Activated T-cell treated with anti-CD3 and anti-CD28 coated beads for 48 hours (primary cell): ENCODE measurements around the gene COL12A1.

ENCODE experiments used
- DNase-seq: peaks from one replicate; pipeline ENCODE4 v3.0.0-alpha.2; 2020; ENCODE audit warnings: low read depth

The COL12A1 gene

DNA sequence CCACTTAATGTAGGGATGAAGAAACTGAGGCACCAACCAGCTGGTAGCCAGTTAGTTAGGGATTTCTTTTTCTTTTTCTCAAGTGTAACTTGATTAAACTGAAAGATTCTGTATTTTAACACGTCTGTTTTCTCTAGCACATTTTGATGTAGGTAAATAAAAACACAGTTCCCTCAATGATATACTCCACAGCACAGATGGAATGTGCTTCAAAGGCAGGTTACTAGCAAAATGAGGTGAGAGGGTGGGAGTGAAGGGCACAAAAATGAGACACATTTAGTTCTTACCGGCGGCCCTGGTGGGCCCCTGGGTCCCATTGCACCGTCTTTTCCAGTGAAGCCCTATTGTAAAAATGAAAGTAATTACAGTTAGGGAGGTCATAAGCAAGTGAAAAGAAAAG is 108.9 kb downstream of the COL12A1 start:
- no peak for DNase-seq

DNA sequence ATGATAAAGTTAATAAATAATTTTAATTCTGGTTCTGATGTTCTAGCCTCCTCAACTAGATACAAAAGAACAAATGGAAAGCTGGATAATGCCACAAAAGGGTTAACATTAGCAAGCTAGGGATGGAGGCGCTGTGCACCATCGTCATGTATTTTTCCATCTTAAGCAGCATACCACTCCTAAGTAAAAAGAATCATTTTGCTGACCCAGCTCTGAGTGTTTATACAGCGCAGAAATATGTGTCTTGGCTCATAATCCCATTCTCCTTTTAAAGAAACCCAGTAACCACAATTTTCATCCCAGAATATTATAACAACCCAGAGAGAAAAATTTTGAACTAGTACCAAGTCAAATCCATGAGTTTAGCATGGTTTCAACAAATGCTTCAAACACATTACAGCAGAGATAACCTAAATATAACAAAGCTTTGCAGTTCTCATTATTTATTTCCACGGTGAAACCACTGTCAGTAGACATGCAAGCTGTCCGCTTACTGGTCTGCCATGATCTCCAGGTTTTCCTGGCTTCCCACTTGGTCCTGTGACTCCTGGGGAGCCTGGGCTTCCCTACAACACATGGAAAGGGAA is 111.1 kb downstream of the COL12A1 start:
- no peak for DNase-seq

DNA sequence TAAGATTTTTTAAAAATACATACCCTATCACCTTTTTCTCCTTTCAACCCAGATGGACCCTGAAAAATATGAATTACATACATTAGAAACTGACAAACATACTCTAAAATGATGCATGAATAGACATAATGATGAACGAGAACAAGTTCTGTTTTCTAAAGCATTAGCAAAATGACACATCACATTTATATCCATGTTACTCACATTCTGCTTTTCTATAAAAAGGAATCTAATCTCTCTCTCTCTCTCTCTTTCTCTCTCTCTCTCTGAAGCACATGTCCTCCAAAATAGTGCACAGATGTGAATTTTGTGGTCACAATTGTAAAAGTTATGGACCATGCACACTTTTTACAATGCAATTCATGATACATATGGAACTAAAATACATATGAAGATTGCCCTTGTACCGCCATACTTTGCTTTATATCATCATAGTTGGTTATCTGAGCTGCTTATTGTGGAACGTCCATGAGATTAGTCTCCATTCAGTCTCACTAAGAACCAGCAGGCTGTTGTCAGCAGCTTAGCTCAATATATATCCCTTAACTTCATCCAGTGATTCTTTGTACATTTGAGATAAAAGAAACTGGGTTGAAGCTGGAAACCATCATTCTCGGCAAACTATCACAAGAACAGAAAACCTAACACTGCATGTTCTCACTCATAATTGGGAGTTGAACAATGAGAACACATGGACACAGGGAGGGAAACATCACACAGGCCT is 114.2 kb downstream of the COL12A1 start:
- DNase-seq: no peak

GRCh38 chr6:75090576-75090975 is 115.3 kb downstream of the COL12A1 start:
- DNase-seq: no peak

DNA sequence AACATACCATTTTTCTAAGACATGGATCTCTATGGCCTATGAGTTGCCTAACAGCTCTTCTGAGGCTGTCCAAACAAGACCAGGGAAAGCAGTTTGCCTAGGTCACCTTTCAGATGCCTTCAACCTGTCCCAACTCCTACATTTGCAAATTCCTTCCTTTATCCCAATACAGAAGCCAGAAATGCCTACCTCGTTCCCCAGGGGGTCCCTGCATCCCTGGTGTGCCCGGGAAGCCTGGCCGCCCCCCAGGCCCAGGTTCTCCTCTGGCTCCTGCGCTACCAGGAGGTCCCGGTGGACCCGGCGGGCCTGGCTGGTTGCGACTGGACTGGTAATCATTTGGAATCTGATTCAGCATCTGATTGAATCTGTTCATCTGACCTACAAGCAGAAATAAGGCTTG is 115.9 kb downstream of the COL12A1 start:
- no peak for DNase-seq

- DNase-seq: no peak
These were observed 116.5 kb downstream of the COL12A1 start for GRCh38 chr6:75089151-75089897.

- DNase-seq: no peak
These were observed 119.8 kb downstream of the COL12A1 start for GRCh38 chr6:75085931-75086635.

GRCh38 chr6:75084872-75085381 is 120.9 kb downstream of the COL12A1 start:
- no peak for DNase-seq

GRCh38 chr6:75084018-75084417 is 121.8 kb downstream of the COL12A1 start:
- DNase-seq: no peak

DNA sequence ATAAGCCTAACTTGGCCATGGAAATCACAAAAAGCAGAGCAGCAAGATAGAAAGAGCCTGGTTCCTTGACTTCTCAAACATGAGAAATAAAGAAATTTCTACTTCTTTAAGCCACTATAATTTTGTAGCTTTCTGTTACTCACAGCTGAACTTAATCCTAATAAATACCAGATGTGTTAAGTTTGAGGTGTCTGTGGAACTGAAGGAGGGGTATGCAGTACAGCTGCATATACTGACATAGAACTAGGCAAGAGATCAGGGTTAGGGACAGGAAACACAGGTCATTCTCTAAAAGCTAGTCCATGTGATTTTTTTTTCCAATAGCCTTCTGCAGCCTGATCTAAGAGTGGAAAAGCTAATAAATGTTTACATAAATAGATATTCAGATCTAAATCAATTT is 123.9 kb downstream of the COL12A1 start:
- DNase-seq: no peak

GRCh38 chr6:75081047-75081446 is 124.8 kb downstream of the COL12A1 start:
- DNase-seq: no peak

DNA sequence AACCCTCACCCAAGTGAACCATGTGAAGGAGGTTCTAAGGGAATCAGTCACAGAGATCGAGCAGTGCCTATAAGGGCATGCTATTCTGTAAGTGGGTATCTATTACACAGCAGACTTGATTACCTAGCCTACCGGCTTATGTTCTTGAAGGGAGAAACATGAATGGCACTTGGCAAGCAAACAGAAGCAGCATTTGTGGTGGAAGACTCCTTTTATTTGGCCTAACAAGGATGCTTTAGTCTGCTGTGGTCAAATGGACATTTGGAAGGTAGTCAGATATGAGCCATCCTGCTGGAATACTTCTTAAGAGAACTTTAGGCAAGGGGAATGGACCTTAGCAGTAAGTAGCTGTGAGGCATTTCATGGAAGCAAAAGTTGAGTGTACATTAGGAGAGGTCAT is 126.3 kb downstream of the COL12A1 start:
- DNase-seq: no peak

GRCh38 chr6:75077701-75078100 is 128.2 kb downstream of the COL12A1 start:
- DNase-seq: no peak

GRCh38 chr6:75076009-75076408 is 129.8 kb downstream of the COL12A1 start:
- no peak for DNase-seq

- DNase-seq: no peak
These were observed 135.6 kb downstream of the COL12A1 start for GRCh38 chr6:75070244-75070643.

GRCh38 chr6:75065523-75065922 is 140.3 kb downstream of the COL12A1 start:
- no peak for DNase-seq

GRCh38 chr6:75052491-75052890 is 153.4 kb downstream of the COL12A1 start:
- no peak for DNase-seq

DNA sequence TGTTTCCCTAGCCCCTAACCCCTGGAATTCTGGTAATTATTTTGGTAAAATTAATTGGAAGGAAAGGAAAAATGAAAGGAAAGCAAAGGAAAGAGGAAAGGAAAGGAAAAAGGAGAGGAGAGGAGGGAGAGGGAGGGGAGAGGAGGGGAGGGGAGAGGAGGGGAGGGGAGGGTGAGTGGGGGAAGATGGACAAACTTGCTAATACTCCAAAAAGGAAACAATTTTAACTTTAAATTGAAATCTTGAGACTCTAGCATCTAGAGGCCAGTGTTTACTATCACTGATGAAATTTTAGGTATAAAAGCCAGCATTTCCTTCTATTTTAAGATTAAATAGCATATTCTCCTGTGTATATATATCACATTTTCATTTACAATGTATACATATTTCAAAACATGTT is 156.5 kb downstream of the COL12A1 start:
- DNase-seq: no peak

GRCh38 chr6:75044846-75045245 is 161.0 kb downstream of the COL12A1 start:
- no peak for DNase-seq

GRCh38 chr6:75041381-75041780 is 164.5 kb downstream of the COL12A1 start:
- no peak for DNase-seq
